B cell (primary cell): ENCODE measurements around the gene SLC66A1.

Experiments used
- EZH2 ChIP-seq: IDR thresholded peaks from 2 replicates; pipeline ENCODE4 v1.6.1; 2012; ENCODE audit warnings: borderline replicate concordance, low read depth, mild to moderate bottlenecking, moderate library complexity, low read length; ENCODE audit not compliant: insufficient read depth, poor library complexity, severe bottlenecking
- TF ChIP-seq, protein P1 (sequence below): fragments of 200-600 bp; IDR thresholded peaks from one replicate; pipeline ENCODE4 v1.8.0; 2022; ENCODE audit warnings: antibody characterized with exemption, mild to moderate bottlenecking

DNA sequence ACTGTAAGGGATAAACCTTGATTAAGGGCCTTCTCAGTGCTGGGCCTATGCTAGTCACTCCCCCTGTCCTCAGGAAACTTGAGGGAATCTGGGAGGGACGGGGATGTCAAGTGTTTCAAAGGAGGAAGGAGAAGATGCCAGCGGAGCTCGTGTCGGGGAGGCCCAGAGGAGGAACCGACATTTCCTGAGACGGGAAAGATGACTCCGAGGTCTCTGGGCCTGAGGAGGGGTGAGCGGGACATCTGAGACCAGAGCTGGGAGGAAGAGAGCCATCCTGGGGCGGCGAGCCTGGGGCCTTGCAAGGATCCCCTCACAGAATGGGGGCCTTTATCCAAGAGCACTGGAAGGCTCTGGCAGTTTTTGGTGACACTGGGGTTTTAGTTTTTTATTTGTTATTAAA, 10.4 kb downstream of the SLC66A1 start:
- TF ChIP-seq, protein P1, sequence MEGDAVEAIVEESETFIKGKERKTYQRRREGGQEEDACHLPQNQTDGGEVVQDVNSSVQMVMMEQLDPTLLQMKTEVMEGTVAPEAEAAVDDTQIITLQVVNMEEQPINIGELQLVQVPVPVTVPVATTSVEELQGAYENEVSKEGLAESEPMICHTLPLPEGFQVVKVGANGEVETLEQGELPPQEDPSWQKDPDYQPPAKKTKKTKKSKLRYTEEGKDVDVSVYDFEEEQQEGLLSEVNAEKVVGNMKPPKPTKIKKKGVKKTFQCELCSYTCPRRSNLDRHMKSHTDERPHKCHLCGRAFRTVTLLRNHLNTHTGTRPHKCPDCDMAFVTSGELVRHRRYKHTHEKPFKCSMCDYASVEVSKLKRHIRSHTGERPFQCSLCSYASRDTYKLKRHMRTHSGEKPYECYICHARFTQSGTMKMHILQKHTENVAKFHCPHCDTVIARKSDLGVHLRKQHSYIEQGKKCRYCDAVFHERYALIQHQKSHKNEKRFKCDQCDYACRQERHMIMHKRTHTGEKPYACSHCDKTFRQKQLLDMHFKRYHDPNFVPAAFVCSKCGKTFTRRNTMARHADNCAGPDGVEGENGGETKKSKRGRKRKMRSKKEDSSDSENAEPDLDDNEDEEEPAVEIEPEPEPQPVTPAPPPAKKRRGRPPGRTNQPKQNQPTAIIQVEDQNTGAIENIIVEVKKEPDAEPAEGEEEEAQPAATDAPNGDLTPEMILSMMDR, result no peak
- no peak for TF ChIP-seq EZH2
